Astrocyte (in vitro differentiated cells and primary cell): ENCODE results near the gene TIMM44. TPM values are rescaled to one million over a fixed set of nuclear protein-coding genes. Genes with fewer than 3 reads are reported as not detected.
A peak's percentile ranks its signal among the peaks of the same experiment; 100 is the strongest.
"Not testable (repeated sequence)": the region's sequence is repeated elsewhere in the genome, so short reads cannot be mapped to it uniquely, and the experiment has no call there.

Source experiments
- DNase-seq: peaks from one replicate; pipeline ENCODE4 v3.0.0-alpha.2; 2010; ENCODE audit warnings: low read depth
- FAIRE-seq: peaks from 2 replicates; lab custom pipeline; 2011; peaks lifted over from hg19 to GRCh38; lab: Jason Lieb, UNC
- H2AFZ ChIP-seq: 2 replicates; pipeline ENCODE4 v1.6.0; 2012; ENCODE audit warnings: low read depth, low read length, inconsistent platforms
- H3K27ac ChIP-seq: 2 replicates; pipeline ENCODE4 v1.5.1; 2011; ENCODE audit warnings: low read depth, low read length, inconsistent platforms
- H3K27me3 ChIP-seq: 2 replicates; pipeline ENCODE4 v1.6.0; 2011; ENCODE audit warnings: low read length, inconsistent platforms; ENCODE audit not compliant: insufficient read depth
- H3K36me3 ChIP-seq: 2 replicates; pipeline ENCODE4 v1.5.1; 2011; ENCODE audit warnings: low read length, inconsistent platforms; ENCODE audit not compliant: insufficient read depth
- H3K4me1 ChIP-seq: 2 replicates; pipeline ENCODE4 v1.5.1; 2011; ENCODE audit warnings: low read length, inconsistent platforms; ENCODE audit not compliant: insufficient read depth
- H3K4me2 ChIP-seq: 2 replicates; pipeline ENCODE4 v1.6.0; 2012; ENCODE audit warnings: low read length, inconsistent platforms
- H3K4me3 ChIP-seq: 2 replicates; pipeline ENCODE4 v1.5.1; 2011; ENCODE audit warnings: low read depth, mild to moderate bottlenecking, low read length, inconsistent platforms; ENCODE audit not compliant: insufficient read depth
- H3K79me2 ChIP-seq: 2 replicates; pipeline ENCODE4 v1.6.0; 2012; ENCODE audit warnings: mild to moderate bottlenecking, low read length, inconsistent platforms; ENCODE audit not compliant: insufficient read depth
- H3K9ac ChIP-seq: 2 replicates; pipeline ENCODE4 v1.6.0; 2012; ENCODE audit warnings: mild to moderate bottlenecking, low read length, inconsistent platforms
- H3K9me3 ChIP-seq: 2 replicates; pipeline ENCODE4 v1.5.1; 2012; ENCODE audit warnings: low read depth, mild to moderate bottlenecking, low read length, inconsistent platforms; ENCODE audit not compliant: insufficient read depth
- H4K20me1 ChIP-seq: 2 replicates; pipeline ENCODE4 v1.6.0; 2012; ENCODE audit warnings: low read length, inconsistent platforms; ENCODE audit not compliant: insufficient read depth
- H3K27ac Mint-ChIP-seq: one replicate; pipeline ENCODE4 v1.8.0; 2021; ENCODE audit warnings: mild to moderate bottlenecking, mixed read lengths; ENCODE audit not compliant: unreplicated experiment
- H3K27me3 Mint-ChIP-seq: one replicate; pipeline ENCODE4 v1.8.0; 2021; ENCODE audit warnings: low read depth, mixed read lengths; ENCODE audit not compliant: unreplicated experiment
- H3K36me3 Mint-ChIP-seq: one replicate; pipeline ENCODE4 v1.8.0; 2021; ENCODE audit warnings: low read depth, mixed read lengths; ENCODE audit not compliant: unreplicated experiment
- H3K4me1 Mint-ChIP-seq: one replicate; pipeline ENCODE4 v1.8.0; 2021; ENCODE audit warnings: low read depth, mixed read lengths; ENCODE audit not compliant: unreplicated experiment
- H3K4me3 Mint-ChIP-seq: one replicate; pipeline ENCODE4 v1.8.0; 2021; ENCODE audit warnings: mild to moderate bottlenecking, moderate library complexity, mixed read lengths; ENCODE audit not compliant: unreplicated experiment
- H3K9me3 Mint-ChIP-seq: one replicate; pipeline ENCODE4 v1.8.0; 2021; ENCODE audit warnings: mild to moderate bottlenecking, mixed read lengths; ENCODE audit not compliant: unreplicated experiment
- EZH2 ChIP-seq: IDR thresholded peaks from 2 replicates; pipeline ENCODE4 v1.6.1; 2012; ENCODE audit warnings: mild to moderate bottlenecking, low read length, inconsistent platforms; ENCODE audit not compliant: insufficient read depth
- total RNA-seq: library from RNA; stranded (reverse); gene quantifications from 2 replicates; pipeline ENCODE4 v1.2.1, GENCODE V29; 2021
- TF ChIP-seq, protein P1 (sequence below): IDR thresholded peaks from 2 replicates; pipeline ENCODE4 v1.5.1; 2011; ENCODE audit warnings: low read depth, mild to moderate bottlenecking, inconsistent platforms, low read length, moderate library complexity; ENCODE audit not compliant: insufficient read depth

The TIMM44 gene
- total RNA-seq, 1 donor from 2014 or later: 71.1 TPM

DNA sequence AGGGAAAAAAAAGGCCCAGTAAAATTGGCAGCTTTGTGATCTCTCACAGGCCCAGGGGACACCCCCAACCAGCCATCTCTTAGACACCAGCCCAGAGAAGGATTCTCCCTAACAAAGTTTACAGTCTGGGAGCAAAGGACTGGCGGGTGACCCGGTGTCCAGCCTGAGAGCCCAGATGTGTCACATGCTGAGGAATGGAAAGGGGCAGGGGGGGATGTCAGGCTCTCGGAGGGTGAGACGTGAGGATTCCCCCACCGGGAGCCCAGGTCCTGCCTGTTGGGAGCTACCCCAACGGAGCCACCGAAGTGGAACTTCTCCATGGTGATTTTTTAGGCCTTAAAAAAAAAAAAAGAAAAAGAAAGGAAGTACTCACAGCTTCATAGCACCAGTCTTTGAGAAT lies 12.7 kb downstream of the TIMM44 start:
- H3K79me2 ChIP-seq: no peaks in the 10 kb centered on the region
- Mint-ChIP-seq H3K4me1 (peaks cover 15% of the 10 kb centered on the region), H3K9me3 (no peaks in the 10 kb centered on the region), H3K36me3 (peaks cover 9% of the 10 kb centered on the region), H3K4me3 (no peak overlapping the region), H3K27ac (no peak overlapping the region), H3K27me3 (no peaks in the 10 kb centered on the region)
- H3K4me1 ChIP-seq: peaks cover 32% of the 10 kb centered on the region
- H3K9me3 ChIP-seq: no peaks in the 10 kb centered on the region
- H3K27ac ChIP-seq: no peak overlapping the region
- H2AFZ ChIP-seq: no peak overlapping the region
- DNase-seq (no peak), FAIRE-seq (no peak)
- peaks cover 6% of the 10 kb centered on the region for H3K36me3 ChIP-seq
- H4K20me1 ChIP-seq: peaks cover 13% of the 10 kb centered on the region
- H3K27me3 ChIP-seq: no peaks in the 10 kb centered on the region
- H3K9ac ChIP-seq: no peak overlapping the region
- no peak for TF ChIP-seq EZH2
- TF ChIP-seq, protein P1, sequence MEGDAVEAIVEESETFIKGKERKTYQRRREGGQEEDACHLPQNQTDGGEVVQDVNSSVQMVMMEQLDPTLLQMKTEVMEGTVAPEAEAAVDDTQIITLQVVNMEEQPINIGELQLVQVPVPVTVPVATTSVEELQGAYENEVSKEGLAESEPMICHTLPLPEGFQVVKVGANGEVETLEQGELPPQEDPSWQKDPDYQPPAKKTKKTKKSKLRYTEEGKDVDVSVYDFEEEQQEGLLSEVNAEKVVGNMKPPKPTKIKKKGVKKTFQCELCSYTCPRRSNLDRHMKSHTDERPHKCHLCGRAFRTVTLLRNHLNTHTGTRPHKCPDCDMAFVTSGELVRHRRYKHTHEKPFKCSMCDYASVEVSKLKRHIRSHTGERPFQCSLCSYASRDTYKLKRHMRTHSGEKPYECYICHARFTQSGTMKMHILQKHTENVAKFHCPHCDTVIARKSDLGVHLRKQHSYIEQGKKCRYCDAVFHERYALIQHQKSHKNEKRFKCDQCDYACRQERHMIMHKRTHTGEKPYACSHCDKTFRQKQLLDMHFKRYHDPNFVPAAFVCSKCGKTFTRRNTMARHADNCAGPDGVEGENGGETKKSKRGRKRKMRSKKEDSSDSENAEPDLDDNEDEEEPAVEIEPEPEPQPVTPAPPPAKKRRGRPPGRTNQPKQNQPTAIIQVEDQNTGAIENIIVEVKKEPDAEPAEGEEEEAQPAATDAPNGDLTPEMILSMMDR: no peak
- H3K4me3 ChIP-seq: no peak overlapping the region
- no peak overlapping the region for H3K4me2 ChIP-seq

DNA sequence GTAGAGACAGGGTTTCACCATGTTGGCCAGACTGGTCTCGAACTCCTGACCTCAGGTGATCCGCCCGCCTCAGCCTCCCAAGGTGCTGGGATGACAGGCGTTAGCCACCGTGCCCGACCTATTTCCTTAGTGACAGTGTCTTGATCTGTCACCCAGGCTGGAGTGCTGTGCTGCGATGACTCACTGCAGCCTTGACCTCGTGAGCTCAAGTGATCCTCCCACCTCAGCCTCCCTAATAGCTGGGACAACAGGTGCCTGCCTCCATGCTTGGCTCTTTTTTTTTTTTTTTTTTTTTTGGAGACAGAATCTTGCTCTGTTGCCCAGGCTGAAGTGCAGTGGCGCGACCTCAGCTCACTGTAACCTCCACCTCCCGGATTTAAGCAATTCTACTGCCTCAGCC lies 13.4 kb downstream of the TIMM44 start:
- not testable (repeated sequence) for DNase-seq, H2AFZ ChIP-seq, H3K27me3 Mint-ChIP-seq, H3K27ac ChIP-seq, H3K9me3 ChIP-seq, H3K4me3 ChIP-seq, H3K9me3 Mint-ChIP-seq, FAIRE-seq, H3K79me2 ChIP-seq, H3K4me2 ChIP-seq, H3K36me3 Mint-ChIP-seq, H3K27me3 ChIP-seq, H3K9ac ChIP-seq, H3K36me3 ChIP-seq
- H4K20me1 ChIP-seq: peaks cover 13% of the 10 kb centered on the region
- peaks cover 32% of the 10 kb centered on the region for H3K4me1 ChIP-seq
- peak overlapping the region; percentile 45 for H3K4me3 Mint-ChIP-seq
- peaks cover 15% of the 10 kb centered on the region for H3K4me1 Mint-ChIP-seq
- H3K27ac Mint-ChIP-seq: peak overlapping the region; percentile 91

DNA sequence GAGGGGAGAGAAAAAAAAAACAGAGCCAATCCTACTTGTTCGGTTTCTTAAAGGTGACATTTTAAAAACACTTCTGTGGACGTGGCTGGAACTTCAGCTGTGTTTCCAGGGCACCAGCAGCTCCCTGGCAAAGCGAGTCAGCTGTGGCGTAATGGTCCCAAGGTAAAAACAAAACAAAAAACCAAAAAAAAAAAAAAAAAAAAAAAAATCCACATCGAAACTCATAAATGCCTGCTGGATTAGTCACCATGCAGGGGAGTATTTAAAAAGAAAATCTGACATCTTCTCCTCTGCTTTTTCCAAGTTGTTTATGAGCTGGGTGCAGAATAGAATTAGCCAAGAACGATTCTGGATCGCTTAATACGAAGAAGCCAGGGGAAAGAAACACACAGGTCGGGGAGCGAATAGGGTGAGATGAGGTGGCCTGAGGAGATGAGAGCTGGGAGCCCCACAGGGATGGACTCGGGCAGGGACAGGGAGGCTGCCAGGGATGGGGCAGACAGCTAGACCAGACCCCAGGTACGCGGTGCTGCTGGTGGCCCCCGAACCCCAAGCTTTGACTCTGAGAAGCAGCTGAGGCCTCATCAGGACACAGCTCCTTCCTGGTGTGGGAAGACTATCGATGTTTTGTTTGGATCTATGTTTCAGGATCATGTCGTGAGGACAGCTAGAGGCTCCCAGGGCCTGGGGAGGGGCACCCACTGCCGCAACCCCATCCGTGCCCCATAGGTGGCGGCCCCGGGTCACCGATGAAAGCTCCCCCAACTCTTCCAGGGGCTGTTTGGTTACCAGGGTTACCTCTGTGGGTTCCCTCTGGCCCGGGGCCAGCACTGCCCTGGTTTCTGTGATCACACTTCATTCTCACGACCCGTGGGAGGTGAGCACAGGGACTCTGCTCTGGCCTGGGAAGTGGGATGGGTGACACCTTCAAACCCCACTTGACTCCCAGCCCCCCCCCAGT lies 14.4 kb downstream of the TIMM44 start:
- peak overlapping the region; percentile 95 for H3K27ac Mint-ChIP-seq
- H3K4me2 ChIP-seq: peak overlapping the region; percentile 71
- no peaks in the 10 kb centered on the region for H3K27me3 ChIP-seq
- TF ChIP-seq, protein P1: peak; percentile 34
- no peak for TF ChIP-seq EZH2
- peaks cover 4% of the 10 kb centered on the region for H3K36me3 ChIP-seq
- no peaks in the 10 kb centered on the region for H3K79me2 ChIP-seq
- peak overlapping the region; percentile 23 for H3K4me3 ChIP-seq
- FAIRE-seq (no peak), DNase-seq (peak; percentile 76)
- peak overlapping the region; percentile 87 for H3K27ac ChIP-seq
- peaks cover 7% of the 10 kb centered on the region for H3K36me3 Mint-ChIP-seq
- H3K9ac ChIP-seq: peak overlapping the region; percentile 76
- peak overlapping the region; percentile 78 for H3K4me3 Mint-ChIP-seq
- no peaks in the 10 kb centered on the region for H3K27me3 Mint-ChIP-seq
- peaks cover 16% of the 10 kb centered on the region for H3K4me1 Mint-ChIP-seq
- H3K9me3 Mint-ChIP-seq: no peaks in the 10 kb centered on the region
- H3K4me1 ChIP-seq: peaks cover 32% of the 10 kb centered on the region
- no peaks in the 10 kb centered on the region for H3K9me3 ChIP-seq
- H4K20me1 ChIP-seq: peaks cover 13% of the 10 kb centered on the region
- H2AFZ ChIP-seq: no peak overlapping the region
